Vagina (tissue), 2 donors: ENCODE measurements around the gene PRELID2.

Source experiments
- POLR2A ChIP-seq, 2 donors: fragments of 450-650 bp; IDR thresholded peaks; one replicate each; pipeline ENCODE4 v1.6.1; 2017; ENCODE audit warnings: antibody characterized with exemption in 2 of 2, mild to moderate bottlenecking in 2 of 2, moderate library complexity in 2 of 2
- POLR2AphosphoS5 ChIP-seq, 2 donors: sonication (generic); formaldehyde crosslinking; IDR thresholded peaks; one replicate each; pipeline ENCODE4 v1.9.0; 2017; ENCODE audit warnings: antibody characterized with exemption in 2 of 2, mild to moderate bottlenecking in 2 of 2, low read depth in 1 of 2; ENCODE audit not compliant: insufficient read depth in 1 of 2
- TF ChIP-seq, protein P1 (sequence below), 3 experiments: fragments of 450-650 bp in 2 of 3; fragments of 200-600 bp in 1 of 3; sonication (generic) in 1 of 3; IDR thresholded peaks; one replicate each; pipeline ENCODE4 v1.5.1; 2017 to 2019; ENCODE audit warnings: antibody characterized with exemption in 3 of 3, mild to moderate bottlenecking in 2 of 3, moderate library complexity in 2 of 3

DNA sequence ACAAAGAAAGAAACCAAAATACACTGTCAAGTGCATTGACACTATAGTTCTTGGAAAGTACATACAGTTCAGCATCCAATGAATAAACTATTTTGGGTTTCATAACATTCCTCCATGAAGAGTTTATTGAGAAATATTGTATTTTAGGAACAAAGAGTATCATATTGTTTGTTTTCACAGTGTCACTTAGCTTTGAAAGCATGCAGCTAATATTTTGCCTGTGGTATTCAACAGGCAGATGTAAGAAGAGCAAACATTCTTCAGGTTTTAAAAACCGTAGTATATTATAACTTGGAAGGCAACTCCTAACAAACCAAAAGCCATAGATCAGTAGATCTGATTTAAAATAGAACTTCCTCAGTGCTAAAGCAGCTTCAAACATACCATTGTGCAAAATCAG, 4.5 kb downstream of the PRELID2 start:
- TF ChIP-seq, protein P1, sequence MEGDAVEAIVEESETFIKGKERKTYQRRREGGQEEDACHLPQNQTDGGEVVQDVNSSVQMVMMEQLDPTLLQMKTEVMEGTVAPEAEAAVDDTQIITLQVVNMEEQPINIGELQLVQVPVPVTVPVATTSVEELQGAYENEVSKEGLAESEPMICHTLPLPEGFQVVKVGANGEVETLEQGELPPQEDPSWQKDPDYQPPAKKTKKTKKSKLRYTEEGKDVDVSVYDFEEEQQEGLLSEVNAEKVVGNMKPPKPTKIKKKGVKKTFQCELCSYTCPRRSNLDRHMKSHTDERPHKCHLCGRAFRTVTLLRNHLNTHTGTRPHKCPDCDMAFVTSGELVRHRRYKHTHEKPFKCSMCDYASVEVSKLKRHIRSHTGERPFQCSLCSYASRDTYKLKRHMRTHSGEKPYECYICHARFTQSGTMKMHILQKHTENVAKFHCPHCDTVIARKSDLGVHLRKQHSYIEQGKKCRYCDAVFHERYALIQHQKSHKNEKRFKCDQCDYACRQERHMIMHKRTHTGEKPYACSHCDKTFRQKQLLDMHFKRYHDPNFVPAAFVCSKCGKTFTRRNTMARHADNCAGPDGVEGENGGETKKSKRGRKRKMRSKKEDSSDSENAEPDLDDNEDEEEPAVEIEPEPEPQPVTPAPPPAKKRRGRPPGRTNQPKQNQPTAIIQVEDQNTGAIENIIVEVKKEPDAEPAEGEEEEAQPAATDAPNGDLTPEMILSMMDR (IDR thresholded peaks at IDR 0.05): no peak
- TF ChIP-seq POLR2A (IDR thresholded peaks at IDR 0.05) (no peak), POLR2AphosphoS5 (IDR thresholded peaks at IDR 0.05; ENCODE audit: insufficient read depth in 1 of 2, low read depth in 1 of 2) (no peak)
